SK-N-SH treated with all-trans-retinoic acid at 6 μM for 48 hours (cell line): Measurements from ENCODE around the gene CWH43.

ENCODE experiments used
- ARNTL ChIP-seq: fragments of 450-650 bp; formaldehyde crosslinking; IDR thresholded peaks from 2 replicates; pipeline ENCODE4 v1.5.0; 2020; ENCODE audit warnings: low read depth, mild to moderate bottlenecking, moderate library complexity, borderline replicate concordance
- BACH2 ChIP-seq: fragments of 250-450 bp; sonication (Bioruptor Pico); IDR thresholded peaks from 2 replicates; pipeline ENCODE4 v1.9.0; 2021; ENCODE audit warnings: mild to moderate bottlenecking, borderline replicate concordance
- ISL1 ChIP-seq: fragments of 250-450 bp; sonication (Bioruptor Pico); IDR thresholded peaks from 2 replicates; pipeline ENCODE4 v2.1.2; 2022; ENCODE audit warnings: mild to moderate bottlenecking, moderate library complexity
- PPARA ChIP-seq: fragments of 250-450 bp; sonication (Bioruptor Pico); IDR thresholded peaks from 2 replicates; pipeline ENCODE4 v1.5.0; 2020; ENCODE audit warnings: mild to moderate bottlenecking, borderline replicate concordance
- RARB ChIP-seq: fragments of 250-450 bp; sonication (Bioruptor Pico); IDR thresholded peaks from 2 replicates; pipeline ENCODE4 v1.8.0; 2021; ENCODE audit warnings: mild to moderate bottlenecking, moderate library complexity
- TOX ChIP-seq: fragments of 250-450 bp; sonication (Bioruptor Pico); IDR thresholded peaks from 2 replicates; pipeline ENCODE4 v1.8.0; 2021; ENCODE audit warnings: mild to moderate bottlenecking, moderate library complexity, borderline replicate concordance
- ZC3H10 ChIP-seq: fragments of 250-450 bp; sonication (Bioruptor Pico); IDR thresholded peaks from 2 replicates; pipeline ENCODE4 v1.5.1; 2021; ENCODE audit warnings: mild to moderate bottlenecking, moderate library complexity
- ZFP30 ChIP-seq: fragments of 450-650 bp; formaldehyde crosslinking; IDR thresholded peaks from 2 replicates; pipeline ENCODE4 v1.5.0; 2022; ENCODE audit warnings: mild to moderate bottlenecking, moderate library complexity
- ZNF565 ChIP-seq: fragments of 450-650 bp; formaldehyde crosslinking; conservative IDR thresholded peaks from 2 replicates; pipeline ENCODE4 v1.5.0; 2020; ENCODE audit warnings: low read depth, mild to moderate bottlenecking, moderate library complexity
- TF ChIP-seq, protein P1 (sequence below): fragments of 250-450 bp; sonication (Bioruptor Pico); IDR thresholded peaks from 2 replicates; pipeline ENCODE4 v1.5.1; 2020; ENCODE audit warnings: low read depth, mild to moderate bottlenecking, moderate library complexity
- TF ChIP-seq, protein P2 (sequence below): fragments of 250-450 bp; sonication (Bioruptor Pico); IDR thresholded peaks from 2 replicates; pipeline ENCODE4 v1.5.0; 2020; ENCODE audit warnings: mild to moderate bottlenecking, moderate library complexity
- TF ChIP-seq, protein P3 (sequence below): fragments of 250-450 bp; sonication (Bioruptor Pico); IDR thresholded peaks from 2 replicates; pipeline ENCODE4 v1.8.0; 2021; ENCODE audit warnings: low read depth, mild to moderate bottlenecking, moderate library complexity, borderline replicate concordance
- TF ChIP-seq, protein P4 (sequence below): fragments of 250-450 bp; sonication (Bioruptor Pico); IDR thresholded peaks from 2 replicates; pipeline ENCODE4 v1.8.0; 2020; ENCODE audit warnings: mild to moderate bottlenecking, moderate library complexity, borderline replicate concordance

DNA sequence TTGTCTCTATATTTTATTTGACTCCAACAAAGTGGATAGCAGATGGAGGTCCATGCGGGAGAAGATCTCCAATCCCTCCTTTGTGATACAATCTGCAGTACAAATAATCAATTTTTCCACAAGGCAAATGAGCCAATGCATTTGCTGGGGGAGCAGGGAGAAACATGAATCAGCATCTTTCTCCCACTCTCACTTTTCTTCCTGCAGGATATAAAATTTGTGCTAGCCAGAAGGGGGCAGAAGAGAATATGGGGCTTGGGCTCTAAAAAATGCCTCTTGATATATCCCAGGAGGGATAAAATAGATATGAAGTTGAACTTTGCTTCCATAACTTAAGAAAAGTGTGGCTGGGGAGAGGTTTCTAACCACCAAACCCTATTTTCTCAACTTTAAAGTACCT, 38.3 kb upstream of the CWH43 start:
- TF ChIP-seq ZFP30 (CRISPR knock-in tag) (no peak), ZNF565 (no peak), TOX (CRISPR knock-in tag) (no peak), BACH2 (CRISPR knock-in tag) (no peak), RARB (no peak), ARNTL (CRISPR knock-in tag) (no peak), ISL1 (CRISPR knock-in tag) (no peak), ZC3H10 (CRISPR knock-in tag) (no peak), PPARA (CRISPR knock-in tag) (no peak)
- TF ChIP-seq, protein P1, sequence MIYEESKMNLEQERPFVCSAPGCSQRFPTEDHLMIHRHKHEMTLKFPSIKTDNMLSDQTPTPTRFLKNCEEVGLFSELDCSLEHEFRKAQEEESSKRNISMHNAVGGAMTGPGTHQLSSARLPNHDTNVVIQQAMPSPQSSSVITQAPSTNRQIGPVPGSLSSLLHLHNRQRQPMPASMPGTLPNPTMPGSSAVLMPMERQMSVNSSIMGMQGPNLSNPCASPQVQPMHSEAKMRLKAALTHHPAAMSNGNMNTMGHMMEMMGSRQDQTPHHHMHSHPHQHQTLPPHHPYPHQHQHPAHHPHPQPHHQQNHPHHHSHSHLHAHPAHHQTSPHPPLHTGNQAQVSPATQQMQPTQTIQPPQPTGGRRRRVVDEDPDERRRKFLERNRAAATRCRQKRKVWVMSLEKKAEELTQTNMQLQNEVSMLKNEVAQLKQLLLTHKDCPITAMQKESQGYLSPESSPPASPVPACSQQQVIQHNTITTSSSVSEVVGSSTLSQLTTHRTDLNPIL (CRISPR knock-in tag), result no peak
- TF ChIP-seq, protein P2, sequence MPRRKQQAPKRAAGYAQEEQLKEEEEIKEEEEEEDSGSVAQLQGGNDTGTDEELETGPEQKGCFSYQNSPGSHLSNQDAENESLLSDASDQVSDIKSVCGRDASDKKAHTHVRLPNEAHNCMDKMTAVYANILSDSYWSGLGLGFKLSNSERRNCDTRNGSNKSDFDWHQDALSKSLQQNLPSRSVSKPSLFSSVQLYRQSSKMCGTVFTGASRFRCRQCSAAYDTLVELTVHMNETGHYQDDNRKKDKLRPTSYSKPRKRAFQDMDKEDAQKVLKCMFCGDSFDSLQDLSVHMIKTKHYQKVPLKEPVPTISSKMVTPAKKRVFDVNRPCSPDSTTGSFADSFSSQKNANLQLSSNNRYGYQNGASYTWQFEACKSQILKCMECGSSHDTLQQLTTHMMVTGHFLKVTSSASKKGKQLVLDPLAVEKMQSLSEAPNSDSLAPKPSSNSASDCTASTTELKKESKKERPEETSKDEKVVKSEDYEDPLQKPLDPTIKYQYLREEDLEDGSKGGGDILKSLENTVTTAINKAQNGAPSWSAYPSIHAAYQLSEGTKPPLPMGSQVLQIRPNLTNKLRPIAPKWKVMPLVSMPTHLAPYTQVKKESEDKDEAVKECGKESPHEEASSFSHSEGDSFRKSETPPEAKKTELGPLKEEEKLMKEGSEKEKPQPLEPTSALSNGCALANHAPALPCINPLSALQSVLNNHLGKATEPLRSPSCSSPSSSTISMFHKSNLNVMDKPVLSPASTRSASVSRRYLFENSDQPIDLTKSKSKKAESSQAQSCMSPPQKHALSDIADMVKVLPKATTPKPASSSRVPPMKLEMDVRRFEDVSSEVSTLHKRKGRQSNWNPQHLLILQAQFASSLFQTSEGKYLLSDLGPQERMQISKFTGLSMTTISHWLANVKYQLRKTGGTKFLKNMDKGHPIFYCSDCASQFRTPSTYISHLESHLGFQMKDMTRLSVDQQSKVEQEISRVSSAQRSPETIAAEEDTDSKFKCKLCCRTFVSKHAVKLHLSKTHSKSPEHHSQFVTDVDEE, result no peak
- TF ChIP-seq, protein P3, sequence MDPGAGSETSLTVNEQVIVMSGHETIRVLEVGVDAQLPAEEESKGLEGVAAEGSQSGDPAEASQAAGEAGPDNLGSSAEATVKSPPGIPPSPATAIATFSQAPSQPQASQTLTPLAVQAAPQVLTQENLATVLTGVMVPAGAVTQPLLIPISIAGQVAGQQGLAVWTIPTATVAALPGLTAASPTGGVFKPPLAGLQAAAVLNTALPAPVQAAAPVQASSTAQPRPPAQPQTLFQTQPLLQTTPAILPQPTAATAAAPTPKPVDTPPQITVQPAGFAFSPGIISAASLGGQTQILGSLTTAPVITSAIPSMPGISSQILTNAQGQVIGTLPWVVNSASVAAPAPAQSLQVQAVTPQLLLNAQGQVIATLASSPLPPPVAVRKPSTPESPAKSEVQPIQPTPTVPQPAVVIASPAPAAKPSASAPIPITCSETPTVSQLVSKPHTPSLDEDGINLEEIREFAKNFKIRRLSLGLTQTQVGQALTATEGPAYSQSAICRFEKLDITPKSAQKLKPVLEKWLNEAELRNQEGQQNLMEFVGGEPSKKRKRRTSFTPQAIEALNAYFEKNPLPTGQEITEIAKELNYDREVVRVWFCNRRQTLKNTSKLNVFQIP (CRISPR knock-in tag), result no peak
- TF ChIP-seq, protein P4, sequence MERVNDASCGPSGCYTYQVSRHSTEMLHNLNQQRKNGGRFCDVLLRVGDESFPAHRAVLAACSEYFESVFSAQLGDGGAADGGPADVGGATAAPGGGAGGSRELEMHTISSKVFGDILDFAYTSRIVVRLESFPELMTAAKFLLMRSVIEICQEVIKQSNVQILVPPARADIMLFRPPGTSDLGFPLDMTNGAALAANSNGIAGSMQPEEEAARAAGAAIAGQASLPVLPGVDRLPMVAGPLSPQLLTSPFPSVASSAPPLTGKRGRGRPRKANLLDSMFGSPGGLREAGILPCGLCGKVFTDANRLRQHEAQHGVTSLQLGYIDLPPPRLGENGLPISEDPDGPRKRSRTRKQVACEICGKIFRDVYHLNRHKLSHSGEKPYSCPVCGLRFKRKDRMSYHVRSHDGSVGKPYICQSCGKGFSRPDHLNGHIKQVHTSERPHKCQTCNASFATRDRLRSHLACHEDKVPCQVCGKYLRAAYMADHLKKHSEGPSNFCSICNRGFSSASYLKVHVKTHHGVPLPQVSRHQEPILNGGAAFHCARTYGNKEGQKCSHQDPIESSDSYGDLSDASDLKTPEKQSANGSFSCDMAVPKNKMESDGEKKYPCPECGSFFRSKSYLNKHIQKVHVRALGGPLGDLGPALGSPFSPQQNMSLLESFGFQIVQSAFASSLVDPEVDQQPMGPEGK, result no peak
